Omental fat pad (tissue), 4 donors: ENCODE measurements around the gene CREB3L1. TPM values are rescaled to one million over a fixed set of nuclear protein-coding genes. Genes with fewer than 3 reads are reported as not detected.

ENCODE experiments used
- ATAC-seq: fragments of 150-250 bp; one replicate; pipeline ENCODE4 v1.9.1; 2016; ENCODE audit warnings: mild to moderate bottlenecking, moderate library complexity; ENCODE audit not compliant: low FRiP score
- DNase-seq: peaks from one replicate; pipeline ENCODE4 v3.0.0-alpha.2; 2019; ENCODE audit warnings: low spot score
- CTCF ChIP-seq, 3 donors: fragments of 450-650 bp; IDR thresholded peaks; one replicate each; pipeline ENCODE4 v1.5.1; 2016 to 2017; ENCODE audit warnings: antibody characterized with exemption in 3 of 3, mild to moderate bottlenecking in 3 of 3, moderate library complexity in 2 of 3
- total RNA-seq, 4 donors: library from RNA; depleted of rRNA; stranded (reverse); fragments of >200 nt; gene quantifications; one replicate each; pipeline ENCODE4 v1.1.0, GENCODE V29; 2016

Gene CREB3L1
- total RNA-seq, 4 donors from 2014 or later, result 0.94 to 8.7 (median 2.8) TPM

GRCh38 chr11:46361283-46362155 is 84.1 kb downstream of the CREB3L1 start:
- no peak for TF ChIP-seq CTCF (IDR thresholded peaks at IDR 0.05)
- DNase-seq (no peak), ATAC-seq (no peak)

- ATAC-seq (no peak), DNase-seq (no peak)
- no peak for TF ChIP-seq CTCF (IDR thresholded peaks at IDR 0.05)
Observed at GRCh38 chr11:46362156-46363030, 84.9 kb downstream of the CREB3L1 start.

- no peak for ATAC-seq
- no peak for TF ChIP-seq CTCF (IDR thresholded peaks at IDR 0.05)
- DNase-seq, result no peak
Observed at GRCh38 chr11:46363031-46363407, 85.6 kb downstream of the CREB3L1 start.

GRCh38 chr11:46363455-46364005 is 86.1 kb downstream of the CREB3L1 start:
- no peak for TF ChIP-seq CTCF (IDR thresholded peaks at IDR 0.05)
- ATAC-seq, result no peak
- DNase-seq, result no peak

GRCh38 chr11:46364056-46364455 is 86.6 kb downstream of the CREB3L1 start:
- ATAC-seq (no peak), DNase-seq (no peak)
- no peak for TF ChIP-seq CTCF (IDR thresholded peaks at IDR 0.05)

- DNase-seq (no peak), ATAC-seq (no peak)
- no peak for TF ChIP-seq CTCF (IDR thresholded peaks at IDR 0.05)
Observed at GRCh38 chr11:46364791-46365190, 87.3 kb downstream of the CREB3L1 start.
